Renal cortex interstitium (tissue), 11 donors: Measurements from ENCODE around the gene SLIT1. TPM values are rescaled to one million over a fixed set of nuclear protein-coding genes. Genes with fewer than 3 reads are reported as not detected.

Source experiments
- DNase-seq, 11 donors: peaks; one replicate each; pipeline ENCODE4 v3.0.0-alpha.2; 2013; ENCODE audit warnings: low read depth in 9 of 11, low spot score in 4 of 11; ENCODE audit errors: extremely low read depth in 1 of 11
- polyA plus RNA-seq, 3 donors: library from polyadenylated mRNA; unstranded; fragments of 120-200 nt; gene quantifications; one replicate each; pipeline ENCODE4 v1.2.1, GENCODE V29; 2013; ENCODE audit not compliant: insufficient read length in 3 of 3

The SLIT1 gene
- polyA plus RNA-seq, 3 donors, result 6.9 to 7.7 (median 7.6) TPM

- DNase-seq, result no peak
Observed at GRCh38 chr10:97178074-97178473, 7.7 kb downstream of the SLIT1 start.

- no peak for DNase-seq
Observed at GRCh38 chr10:97176226-97176625, 9.5 kb downstream of the SLIT1 start.

- no peak for DNase-seq
Observed at GRCh38 chr10:97175586-97175985, 10.2 kb downstream of the SLIT1 start.

GRCh38 chr10:97174941-97175340 lies 10.8 kb downstream of the SLIT1 start:
- no peak for DNase-seq

- DNase-seq, result no peak
Observed at GRCh38 chr10:97174276-97174775, 11.4 kb downstream of the SLIT1 start.

- DNase-seq, result no peak
Observed at GRCh38 chr10:97173036-97173435, 12.7 kb downstream of the SLIT1 start.

GRCh38 chr10:97171001-97171400 lies 14.8 kb downstream of the SLIT1 start:
- no peak for DNase-seq

- no peak for DNase-seq
Observed at GRCh38 chr10:97169911-97170693, 15.7 kb downstream of the SLIT1 start.

GRCh38 chr10:97169063-97169462 lies 16.7 kb downstream of the SLIT1 start:
- no peak for DNase-seq

GRCh38 chr10:97168645-97169044 lies 17.1 kb downstream of the SLIT1 start:
- no peak for DNase-seq

- no peak for DNase-seq
Observed at GRCh38 chr10:97165499-97165898, 20.3 kb downstream of the SLIT1 start.

- DNase-seq, result no peak
Observed at GRCh38 chr10:97163781-97164501, 21.8 kb downstream of the SLIT1 start.

- no peak for DNase-seq
Observed at GRCh38 chr10:97163181-97163580, 22.6 kb downstream of the SLIT1 start.

GRCh38 chr10:97159646-97160305 lies 26.0 kb downstream of the SLIT1 start:
- no peak for DNase-seq

GRCh38 chr10:97157578-97158095 lies 28.1 kb downstream of the SLIT1 start:
- DNase-seq, result no peak

GRCh38 chr10:97154781-97155180 lies 31.0 kb downstream of the SLIT1 start:
- DNase-seq, result no peak

GRCh38 chr10:97154162-97154561 lies 31.6 kb downstream of the SLIT1 start:
- no peak for DNase-seq

- DNase-seq, result no peak
Observed at GRCh38 chr10:97153270-97153850, 32.4 kb downstream of the SLIT1 start.

GRCh38 chr10:97151307-97151914 lies 34.3 kb downstream of the SLIT1 start:
- no peak for DNase-seq
